CD4-positive, alpha-beta T cell treated with Interleukin-17A for 4 hours (primary cell): ENCODE data around the gene INMT.
A peak's percentile ranks its signal among the peaks of the same experiment; 100 is the strongest.

Experiments
- DNase-seq: peaks from one replicate; pipeline ENCODE4 v3.0.0-alpha.2; 2020; ENCODE audit warnings: mixed read lengths

INMT gene

DNA sequence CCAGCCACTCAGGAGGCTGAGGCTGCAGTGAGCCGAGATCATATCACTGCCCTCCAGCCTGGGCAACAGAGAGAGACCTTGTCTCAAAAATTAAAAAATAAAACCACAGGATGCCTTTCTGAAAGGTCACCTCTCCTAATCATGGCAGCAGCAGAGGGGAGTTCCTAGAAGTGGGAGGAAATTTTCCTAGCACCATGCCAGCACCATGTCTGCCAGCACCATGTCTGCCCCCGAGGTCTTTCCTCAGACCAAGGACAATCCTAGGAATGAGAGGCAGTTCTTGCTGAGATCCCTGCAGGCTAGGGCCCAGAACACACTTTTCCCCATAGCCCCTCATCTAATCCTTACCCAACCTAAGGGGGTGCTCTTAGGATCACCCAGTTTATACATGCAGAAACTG is 22.3 kb upstream of the INMT start:
- DNase-seq = no peak

DNA sequence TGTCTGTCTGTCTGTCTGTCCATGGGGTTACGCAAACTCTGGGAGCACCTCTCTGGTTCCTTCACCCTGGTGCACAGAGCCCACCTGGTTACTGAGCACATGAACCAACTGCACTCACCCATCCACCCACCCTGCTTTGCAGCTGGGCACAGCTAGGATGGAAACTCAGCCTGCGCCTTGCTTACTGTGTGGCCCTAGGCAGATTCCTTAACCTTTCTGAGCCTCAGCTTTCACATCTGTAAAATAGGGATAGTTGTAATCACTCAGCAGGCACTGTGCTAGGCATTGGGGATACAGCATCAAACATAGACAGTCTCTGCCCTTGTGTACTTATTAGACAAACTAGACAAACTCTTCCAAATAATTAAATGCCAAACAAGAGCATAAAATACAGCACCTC is 21.8 kb upstream of the INMT start:
- DNase-seq = no peak

DNA sequence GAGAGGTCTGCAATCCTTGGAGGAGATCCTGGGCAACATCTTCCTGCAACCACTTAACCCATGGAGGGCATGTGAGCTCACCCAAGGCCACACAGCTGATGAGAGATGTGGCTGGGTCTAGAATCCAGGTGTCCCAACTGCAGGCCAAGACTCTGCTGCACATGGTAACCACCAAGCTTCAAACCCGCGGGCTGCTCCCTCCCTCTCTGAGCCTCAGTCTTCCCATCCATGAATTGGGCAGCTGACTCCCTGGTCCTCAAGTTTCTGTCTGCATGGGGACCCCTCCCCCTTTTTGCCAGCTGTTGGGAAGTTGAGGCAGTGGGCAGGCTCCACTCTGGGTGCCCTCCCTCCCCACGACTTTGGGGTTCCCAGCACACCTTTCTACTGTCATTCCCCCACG is 20.9 kb upstream of the INMT start:
- no peak for DNase-seq

DNA sequence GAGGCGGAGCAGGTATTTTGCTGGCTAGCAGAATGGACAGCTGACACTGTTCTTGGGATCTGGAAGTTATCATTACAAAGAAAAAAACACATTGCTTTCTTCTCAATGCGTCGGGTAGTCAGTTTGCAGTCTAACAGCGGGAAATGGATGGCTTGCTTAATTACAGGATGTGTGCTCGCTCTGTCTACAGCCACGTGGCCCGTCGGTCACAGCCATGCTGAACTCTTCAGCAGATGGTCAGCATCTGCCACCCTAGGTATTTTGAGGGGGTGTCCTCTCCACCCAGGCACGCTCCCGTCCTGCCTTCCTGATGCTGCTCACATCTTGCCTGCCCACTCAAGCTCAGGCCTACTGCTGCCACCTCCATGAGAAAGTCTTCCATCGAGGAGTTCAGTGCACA is 20.4 kb upstream of the INMT start:
- DNase-seq = no peak

DNA sequence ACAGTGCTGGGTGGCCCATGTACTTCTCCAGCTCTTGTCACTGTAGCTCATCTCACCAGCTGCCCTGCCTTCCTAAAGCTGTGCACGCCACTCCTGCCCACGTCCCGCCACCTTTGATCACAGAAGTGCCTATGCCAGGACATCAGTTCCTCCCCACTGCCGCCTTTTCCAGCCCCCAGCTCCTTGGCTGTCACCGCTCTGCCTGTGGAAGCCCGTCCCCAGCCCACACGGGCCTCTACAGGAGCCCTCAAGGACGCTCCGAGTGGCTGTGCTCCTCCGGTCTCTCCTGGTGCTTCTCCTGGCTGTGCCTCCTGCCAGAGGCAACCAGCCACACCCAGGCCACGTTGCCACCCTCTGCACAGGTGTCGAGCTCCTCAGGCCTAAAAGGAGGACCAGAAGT is 19.3 kb upstream of the INMT start:
- no peak for DNase-seq

DNA sequence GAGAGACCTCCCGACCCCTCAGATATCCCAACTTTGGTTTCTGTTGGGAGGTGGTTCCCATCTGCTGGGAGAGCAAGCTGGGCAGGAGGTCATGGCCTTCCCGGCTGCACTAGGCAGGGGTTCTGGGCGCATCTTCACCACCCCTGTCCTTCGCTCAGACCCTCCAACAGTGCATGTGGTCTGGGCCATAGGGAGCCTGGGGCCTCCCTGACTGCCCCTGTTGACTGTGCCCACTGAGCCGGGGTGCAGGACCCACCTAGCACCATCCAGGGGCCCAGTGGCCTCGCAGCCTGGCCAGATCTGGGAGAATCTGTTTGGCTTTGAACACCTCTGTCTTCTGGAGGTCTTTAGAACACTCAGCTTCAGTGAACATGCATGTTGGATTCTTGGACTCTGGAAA is 18.7 kb upstream of the INMT start:
- no peak for DNase-seq

DNA sequence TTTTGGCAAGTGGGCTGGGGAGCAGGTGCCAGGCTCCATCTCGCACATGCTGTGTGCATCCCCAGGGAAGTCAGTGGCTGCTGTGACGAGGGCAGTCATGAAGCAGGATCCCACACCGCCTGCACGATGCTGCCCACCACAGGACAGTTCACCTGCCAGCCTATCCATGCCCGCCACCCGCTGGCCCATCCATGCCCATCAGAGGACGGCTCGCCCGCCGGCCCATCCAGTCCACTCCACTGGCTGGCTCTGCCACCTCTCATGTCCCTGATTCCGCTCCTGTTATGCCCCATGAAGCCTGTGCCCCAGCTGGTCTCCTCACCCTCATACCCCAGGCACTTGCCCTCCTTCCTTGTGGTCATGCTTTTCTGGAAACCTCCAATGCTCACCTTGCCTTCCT is 18.2 kb upstream of the INMT start:
- DNase-seq = no peak

DNA sequence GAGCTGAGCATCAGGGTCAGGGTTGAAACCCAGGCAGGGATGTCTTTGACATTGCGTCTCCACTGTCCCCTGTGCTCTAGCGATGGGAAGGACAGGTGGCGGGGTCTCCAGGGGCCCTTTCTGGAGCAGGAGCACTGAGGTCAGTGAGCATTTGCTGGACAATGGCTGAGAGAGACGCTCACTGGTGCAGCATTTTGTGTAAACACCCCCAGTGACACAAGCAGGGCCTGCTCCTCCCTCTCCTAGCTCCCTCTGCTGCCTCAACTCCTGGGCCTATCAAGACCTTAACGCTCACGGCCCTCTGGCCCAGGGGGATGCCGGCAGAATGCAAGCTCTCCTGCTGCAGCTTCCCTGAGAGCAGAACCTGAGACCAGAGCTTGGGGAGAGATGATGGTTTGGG is 17.4 kb upstream of the INMT start:
- no peak for DNase-seq

DNA sequence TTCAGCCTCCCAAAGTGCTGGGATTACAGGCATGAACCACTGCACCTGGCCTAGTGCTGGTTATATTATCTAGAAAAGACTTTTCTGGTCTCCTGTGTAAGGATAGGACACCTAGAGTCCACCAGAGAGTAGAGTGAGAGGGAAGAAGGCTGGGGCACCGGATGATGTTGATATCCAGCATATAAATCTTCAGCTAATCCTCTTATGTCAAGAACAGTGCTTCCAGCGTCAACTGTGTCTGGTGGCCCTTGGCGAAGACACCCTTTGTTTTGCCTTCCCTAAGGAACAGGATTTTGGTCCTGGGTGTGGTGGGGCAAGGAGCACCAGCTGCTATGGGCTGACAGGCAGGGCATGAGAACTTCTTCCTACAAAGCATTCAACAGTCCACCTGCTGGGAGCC is 16.3 kb upstream of the INMT start:
- DNase-seq = no peak

DNA sequence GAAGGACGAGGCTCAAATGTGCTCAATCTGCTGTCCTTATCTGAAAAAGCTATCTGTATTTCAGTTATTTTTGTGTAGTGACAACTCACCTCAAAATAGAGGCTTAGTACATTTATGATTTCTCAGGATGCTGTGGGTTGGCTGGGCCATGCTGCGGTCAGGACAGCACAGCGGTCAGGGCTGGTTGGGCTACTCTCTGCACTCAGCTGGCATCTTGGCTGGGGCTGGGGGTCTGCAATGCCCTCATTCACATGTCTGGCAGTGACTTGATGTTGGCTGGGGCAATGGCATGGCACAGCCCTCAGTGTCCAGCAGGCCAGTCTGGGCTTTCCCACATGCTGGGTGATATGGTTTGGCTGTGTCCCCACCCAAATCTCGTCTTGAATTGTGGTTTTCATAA is 15.6 kb upstream of the INMT start:
- no peak for DNase-seq

DNA sequence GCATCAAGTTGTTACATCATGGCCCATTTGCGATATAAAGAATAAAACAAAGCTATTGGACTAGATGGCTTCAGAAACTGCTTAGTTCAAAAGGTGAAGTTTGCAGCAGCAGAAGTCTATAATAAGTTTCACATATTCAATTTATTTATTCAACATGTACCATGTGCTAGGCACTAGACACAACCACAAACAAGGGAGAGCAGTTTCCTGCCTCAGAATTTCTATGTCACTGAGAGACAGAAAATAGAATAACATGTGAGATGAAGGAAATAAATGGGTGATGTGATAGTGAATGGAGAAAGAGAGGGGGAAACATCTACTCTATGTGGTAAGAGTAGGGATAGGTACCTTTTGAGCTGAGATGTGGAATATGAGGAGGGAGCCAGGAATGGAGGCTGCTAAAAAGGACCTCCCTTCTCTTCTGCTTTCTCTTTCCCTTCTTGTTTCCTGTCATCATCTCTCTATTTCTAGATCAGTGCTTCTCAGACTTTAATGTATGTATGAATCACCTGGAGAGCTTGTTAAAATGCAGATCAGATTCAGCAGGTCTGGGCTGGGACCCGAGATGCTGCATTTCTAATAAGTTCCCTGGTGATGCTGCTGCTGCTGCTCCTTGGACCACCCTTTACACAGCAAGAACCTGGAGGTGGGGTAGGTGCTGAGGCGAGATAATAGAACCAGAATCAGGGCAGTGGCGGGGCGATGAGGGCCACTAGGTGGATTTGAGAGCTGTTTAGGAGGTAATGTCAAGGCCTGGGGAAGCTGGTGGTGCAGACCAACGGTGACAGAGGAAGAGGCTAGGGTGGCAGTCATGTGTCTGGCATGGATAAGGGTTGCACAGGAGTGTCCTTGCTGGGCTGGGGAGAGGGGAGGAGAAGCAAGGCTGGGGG is 13.7 kb upstream of the INMT start:
- DNase-seq = peak; percentile 25

DNA sequence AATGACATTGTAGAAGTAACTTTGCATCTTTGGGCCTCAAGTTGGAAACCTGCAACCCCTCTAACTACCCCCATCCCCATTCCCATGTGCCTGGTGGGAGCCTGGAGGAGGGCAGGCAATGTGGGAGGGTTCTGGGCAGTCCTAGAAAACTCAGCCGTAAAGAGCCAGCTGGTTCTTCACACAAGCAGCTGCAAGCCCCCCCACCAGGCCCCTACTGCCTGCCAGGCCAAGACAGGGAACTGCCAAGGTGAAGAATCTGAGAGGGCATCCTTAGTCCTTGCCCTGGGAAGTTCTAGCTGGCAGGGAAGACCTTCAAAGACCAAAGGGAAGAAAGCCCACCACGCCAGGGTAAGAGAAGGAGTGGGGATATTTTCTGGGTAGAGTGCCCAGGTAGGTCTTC is 12.2 kb upstream of the INMT start:
- DNase-seq = no peak

DNA sequence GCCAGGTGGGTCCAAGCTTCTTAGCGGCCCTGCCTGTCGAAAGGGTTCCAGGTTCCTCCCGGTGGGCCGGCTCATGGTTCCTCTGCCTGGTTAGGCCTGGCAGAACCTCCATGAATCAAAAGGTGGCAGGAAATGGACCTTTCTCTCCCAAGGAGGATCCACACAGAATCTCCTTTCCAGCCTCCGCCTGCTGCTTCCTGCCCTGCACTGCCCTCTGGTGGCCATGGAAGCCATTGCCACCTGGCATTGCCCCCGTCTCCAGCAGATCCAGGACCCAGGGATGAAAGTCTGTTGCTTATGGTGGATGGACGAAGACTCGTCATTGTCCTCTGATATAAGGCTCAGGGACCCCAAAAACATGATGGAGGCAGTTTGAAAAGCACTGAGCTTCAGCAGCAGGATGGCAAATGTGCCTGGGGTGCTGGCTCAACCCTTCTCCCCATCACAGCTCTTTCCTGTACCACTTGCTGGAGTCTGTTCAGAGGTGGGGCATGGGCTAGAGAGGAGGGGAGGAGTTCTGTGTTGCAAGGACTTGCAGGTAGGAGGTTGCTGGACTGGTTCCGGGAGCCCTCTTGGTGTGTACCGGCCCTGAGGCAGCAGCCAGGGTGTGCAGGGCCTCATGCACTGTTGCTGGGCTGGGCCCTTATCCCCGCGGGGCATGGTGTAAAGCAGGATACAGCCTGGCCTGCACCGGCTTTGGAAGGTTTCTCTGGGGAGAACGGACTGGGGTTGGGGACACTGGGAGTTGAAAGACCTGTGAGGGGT is 11.3 kb upstream of the INMT start:
- DNase-seq = peak; percentile 86

DNA sequence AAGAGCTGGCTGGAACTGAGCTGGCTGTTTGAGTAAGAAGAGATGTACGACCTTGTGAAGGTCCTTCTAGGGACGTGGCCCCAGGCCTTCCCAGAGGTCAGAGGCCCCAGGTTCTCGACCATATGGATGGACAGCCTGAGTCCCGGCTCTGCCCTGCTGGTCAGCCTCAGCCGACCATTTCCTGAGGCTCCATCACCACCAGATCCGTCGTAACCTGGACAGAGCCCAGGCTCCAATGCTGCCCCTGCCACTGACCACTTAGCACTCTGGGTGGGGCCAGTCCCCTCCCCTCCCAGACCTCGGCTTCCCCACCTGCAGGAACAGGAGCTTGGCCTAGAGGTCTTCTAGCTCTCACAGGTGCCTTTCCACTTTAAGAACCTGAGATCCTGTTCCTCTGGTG is 10.6 kb upstream of the INMT start:
- no peak for DNase-seq

DNA sequence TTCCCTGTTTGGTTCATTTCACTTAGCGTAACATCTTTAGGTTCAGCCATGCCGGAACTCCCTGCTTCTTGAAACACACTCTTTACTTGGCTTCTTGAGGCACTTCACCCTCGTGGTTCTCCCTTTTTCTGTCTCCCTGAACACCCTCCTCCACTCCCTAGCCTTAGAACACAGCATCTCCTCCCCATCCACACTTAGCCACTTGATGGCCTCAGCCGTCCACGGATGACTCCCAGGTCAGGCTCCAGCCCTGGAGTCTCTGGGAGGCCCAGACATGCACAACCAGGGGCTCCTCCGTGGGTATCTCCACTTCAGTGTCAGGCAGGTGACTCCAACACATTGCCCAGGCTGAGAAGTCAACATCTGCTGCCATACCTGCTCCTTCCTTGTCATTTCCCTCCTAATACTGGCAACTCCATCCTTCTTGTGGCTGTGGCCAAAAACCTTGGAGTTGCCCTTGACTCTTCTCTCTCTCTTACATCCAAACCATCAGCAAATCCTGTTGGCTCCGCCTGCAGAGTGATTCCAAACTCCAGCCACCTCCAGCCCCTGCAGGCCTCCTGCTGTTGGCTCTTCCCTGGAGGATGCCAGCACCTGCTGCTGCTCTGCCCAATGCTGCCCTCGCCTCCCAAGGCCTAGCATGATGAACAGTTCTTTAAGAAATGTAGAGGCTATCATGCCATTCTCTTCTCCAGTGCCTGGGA is 8.4 kb upstream of the INMT start:
- DNase-seq = no peak

DNA sequence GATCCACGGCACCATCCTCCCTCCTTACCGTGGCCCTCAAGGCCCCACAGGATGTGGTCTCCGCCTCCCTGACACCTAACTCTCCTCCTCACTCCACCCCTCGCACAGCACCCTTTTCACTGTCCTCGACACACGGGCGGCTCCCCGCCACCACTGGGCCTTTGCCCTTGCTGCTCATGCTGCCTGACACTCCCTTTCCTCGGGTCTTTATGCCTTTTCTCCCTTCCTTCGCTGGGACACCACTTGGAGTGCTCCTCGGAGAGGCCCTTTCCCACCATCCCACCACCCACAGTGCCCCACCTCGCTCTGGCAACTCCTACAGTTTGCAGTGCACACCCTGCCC is 7.9 kb upstream of the INMT start:
- DNase-seq = no peak

DNA sequence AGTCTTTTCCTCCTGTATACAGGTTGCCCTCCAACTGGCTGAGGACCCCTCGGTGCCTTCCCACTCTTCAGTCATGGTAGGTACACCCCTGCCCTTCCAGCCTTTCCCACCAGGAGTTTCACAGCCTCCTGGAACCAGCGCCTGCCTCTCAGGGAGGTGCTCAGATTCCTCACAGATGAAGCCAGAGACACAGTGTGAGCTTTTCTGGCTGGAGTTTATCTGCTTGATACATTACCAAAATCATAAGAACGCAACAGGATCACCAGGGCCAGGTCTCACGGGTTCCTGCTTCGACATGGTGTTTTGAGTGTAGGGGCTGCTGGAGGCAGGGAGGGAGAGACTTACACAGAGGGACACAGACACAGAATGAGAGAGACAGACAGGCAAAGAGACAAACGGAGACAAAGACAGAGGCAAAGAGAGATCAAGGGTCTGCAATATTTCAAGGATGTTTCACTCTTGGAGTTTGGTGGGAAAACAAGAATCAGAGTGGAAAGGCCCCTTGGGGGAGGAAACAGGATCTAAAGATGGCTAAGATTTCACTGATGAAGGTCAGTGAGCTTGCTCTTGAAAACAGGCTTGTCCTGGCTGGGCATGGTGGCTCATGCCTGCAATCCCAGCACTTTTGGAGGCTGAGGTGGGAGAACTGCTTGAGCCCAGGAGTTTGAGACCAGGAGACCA is 6.5 kb upstream of the INMT start:
- no peak for DNase-seq

DNA sequence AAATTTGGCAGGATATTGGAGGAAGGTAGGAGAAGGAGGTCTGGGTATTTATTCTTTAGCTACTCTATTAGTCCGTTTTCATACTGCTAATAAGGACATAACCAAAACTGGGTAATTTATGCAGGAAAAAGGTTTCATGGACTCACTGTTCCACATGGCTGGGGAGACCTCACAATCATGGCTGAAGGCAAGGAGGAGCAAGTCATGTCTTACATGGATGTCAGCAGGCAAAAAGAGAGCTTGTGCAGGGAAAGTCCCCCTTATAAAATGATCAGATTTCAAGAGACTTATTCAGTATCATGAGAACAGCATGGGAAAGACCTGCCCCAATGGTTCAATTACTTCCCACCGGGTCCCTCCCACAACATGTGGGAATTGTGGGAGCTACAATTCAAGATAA is 1.9 kb upstream of the INMT start:
- DNase-seq = no peak

DNA sequence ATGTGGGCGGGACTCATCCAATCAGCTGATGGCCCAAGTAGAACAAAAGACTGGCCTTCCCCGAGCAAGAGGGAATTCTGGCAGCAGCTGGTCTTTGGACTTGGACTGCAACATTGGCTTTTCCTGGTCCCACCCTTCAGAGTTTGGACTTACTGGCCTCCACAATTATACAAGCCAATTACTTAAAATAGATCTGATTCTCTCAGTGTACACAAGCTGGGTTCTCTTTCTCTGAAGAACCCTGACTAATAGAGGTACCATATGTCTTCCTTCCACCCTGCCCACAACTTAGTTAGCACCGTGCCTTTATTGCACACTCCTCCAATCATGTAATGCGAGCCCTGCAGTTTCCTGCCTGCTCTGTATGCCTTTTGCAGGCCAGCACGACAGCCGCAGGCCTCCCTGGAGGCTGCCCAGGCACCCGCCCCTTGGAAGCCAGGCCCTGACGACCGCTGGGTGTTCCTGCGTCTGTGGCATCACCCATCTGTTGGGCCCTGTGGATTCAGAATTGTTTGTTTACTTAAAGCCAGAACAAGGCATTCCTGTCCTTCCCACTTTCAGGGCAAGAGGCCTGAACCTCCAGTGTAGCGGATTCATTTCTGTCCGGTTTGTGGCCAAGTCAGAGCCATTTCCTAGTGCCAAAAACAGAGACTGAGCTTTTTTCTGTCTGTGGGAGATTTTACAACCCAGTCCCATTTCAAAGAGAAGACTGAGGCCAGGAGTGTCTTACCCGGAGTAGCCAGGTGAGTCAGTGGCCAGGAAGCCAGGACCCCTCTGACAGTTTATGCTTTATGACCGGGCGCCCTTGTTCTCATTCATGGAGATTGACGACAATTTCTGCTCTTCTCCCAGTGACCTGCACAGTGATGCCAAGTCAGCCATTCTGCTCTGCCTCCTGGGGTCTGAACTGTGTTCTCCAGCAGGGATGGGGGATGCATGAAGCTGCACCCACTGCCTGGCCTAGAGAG is 968 bp upstream of the INMT start:
- DNase-seq = no peak

DNA sequence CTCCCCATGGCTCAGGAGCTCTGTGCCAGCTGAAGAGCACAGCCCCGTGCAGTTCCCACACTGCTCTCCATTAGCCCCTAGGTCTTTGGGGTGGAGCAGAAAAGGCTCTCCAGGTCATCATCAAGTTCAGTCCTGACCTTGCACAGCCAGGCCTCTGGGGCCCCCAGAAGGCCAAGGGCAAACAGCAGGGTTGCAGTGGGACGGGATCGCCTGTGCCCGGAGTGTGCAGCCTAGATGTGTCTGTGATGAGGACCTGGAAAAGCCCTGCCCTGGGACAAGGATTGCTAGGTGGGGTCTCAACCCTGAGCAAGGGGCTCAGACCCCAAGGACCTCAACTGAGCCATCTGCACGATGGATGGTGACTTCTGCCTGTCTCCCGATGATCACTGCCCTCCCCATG is 549 bp downstream of the INMT start:
- DNase-seq = no peak

DNA sequence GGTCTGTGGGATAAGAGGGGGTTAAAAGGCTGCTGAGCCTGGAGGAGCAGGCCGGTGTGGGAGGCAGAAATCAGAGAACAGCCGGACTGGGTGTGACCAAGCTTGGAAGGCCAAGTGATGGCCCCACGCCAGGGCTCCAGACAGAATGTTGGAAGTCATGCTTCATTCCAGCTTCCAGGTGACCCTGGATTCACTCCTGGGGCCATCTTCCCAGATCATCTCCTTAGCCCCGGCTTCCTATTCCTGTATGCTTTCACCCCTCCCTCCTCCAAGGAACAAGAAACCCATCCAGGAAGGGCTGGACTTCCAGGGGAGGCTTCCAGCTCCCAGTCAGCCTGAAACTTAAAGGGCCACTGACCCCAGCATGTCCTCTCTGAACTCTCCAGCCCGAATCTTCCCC is 1.0 kb downstream of the INMT start:
- no peak for DNase-seq

DNA sequence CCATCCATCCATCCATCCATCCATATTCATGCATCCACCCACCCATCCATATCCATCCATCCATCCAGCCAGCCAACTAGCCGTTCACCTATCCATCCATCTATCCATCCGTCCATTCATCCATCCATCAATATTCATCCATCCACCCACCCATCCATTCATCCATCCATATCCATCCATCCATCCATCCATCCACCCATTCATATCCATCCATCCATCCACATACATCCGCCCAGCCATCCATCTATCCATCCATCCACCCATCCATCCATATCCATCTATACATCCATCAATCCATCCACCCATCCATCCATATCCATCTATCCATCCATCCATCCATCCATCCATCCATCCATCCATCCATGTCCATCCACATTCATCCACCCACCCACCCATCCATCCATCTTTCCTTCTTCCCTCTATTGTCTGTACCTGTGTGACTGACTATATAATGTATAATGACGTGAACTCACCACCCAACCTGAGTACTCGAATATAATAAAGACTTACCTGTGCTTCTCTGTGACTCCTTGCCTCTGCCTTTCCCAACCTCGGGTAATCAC is 2.5 kb downstream of the INMT start:
- no peak for DNase-seq
